KMS-11 (cell line): Measurements from ENCODE around the gene PRLR.

ENCODE experiments used
- H2AFZ ChIP-seq: fragments of 200-600 bp; sonication (generic); 2 replicates; pipeline ENCODE4 v1.6.1; 2016; ENCODE audit warnings: antibody characterized with exemption, mixed run types, low read depth
- H3K27ac ChIP-seq: fragments of 200-600 bp; sonication (generic); 2 replicates; pipeline ENCODE4 v1.6.1; 2016; ENCODE audit warnings: mild to moderate bottlenecking, mixed run types
- H3K27me3 ChIP-seq: fragments of 200-600 bp; sonication (generic); 2 replicates; pipeline ENCODE4 v1.6.1; 2017; ENCODE audit warnings: mild to moderate bottlenecking, low read depth, mixed run types, moderate library complexity; ENCODE audit not compliant: insufficient read depth
- H3K36me3 ChIP-seq: fragments of 200-600 bp; sonication (generic); 2 replicates; pipeline ENCODE4 v1.6.1; 2017; ENCODE audit warnings: mild to moderate bottlenecking, mixed run types; ENCODE audit not compliant: insufficient read depth
- H3K4me1 ChIP-seq: fragments of 200-600 bp; sonication (generic); 2 replicates; pipeline ENCODE4 v1.6.1; 2016; ENCODE audit warnings: mild to moderate bottlenecking, low read depth, mixed run types; ENCODE audit not compliant: poor library complexity, severe bottlenecking
- H3K4me2 ChIP-seq: fragments of 200-600 bp; sonication (generic); 2 replicates; pipeline ENCODE4 v1.7.0; 2016; ENCODE audit warnings: mild to moderate bottlenecking, mixed run types
- H3K4me3 ChIP-seq: fragments of 200-600 bp; sonication (generic); IDR thresholded peaks from 2 replicates; pipeline ENCODE4 v1.6.1; 2017; ENCODE audit warnings: low read depth, low read length, mixed read lengths; ENCODE audit not compliant: insufficient read depth
- H3K79me2 ChIP-seq: fragments of 200-600 bp; sonication (generic); 2 replicates; pipeline ENCODE4 v1.6.1; 2016; ENCODE audit warnings: low read depth, mixed run types; ENCODE audit not compliant: insufficient read depth
- H3K9ac ChIP-seq: fragments of 200-600 bp; sonication (generic); 2 replicates; pipeline ENCODE4 v1.6.1; 2016; ENCODE audit warnings: mild to moderate bottlenecking, mixed run types
- H4K20me1 ChIP-seq: fragments of 200-600 bp; sonication (generic); 2 replicates; pipeline ENCODE4 v1.6.1; 2016; ENCODE audit warnings: mild to moderate bottlenecking, mixed run types; ENCODE audit not compliant: insufficient read depth
- TF ChIP-seq, protein P1 (sequence below): fragments of 200-600 bp; sonication (generic); conservative IDR thresholded peaks from 2 replicates; pipeline ENCODE4 v1.6.1; 2017; ENCODE audit warnings: low read depth, mild to moderate bottlenecking, antibody characterized with exemption, low read length, moderate library complexity, mixed read lengths

The PRLR gene

DNA sequence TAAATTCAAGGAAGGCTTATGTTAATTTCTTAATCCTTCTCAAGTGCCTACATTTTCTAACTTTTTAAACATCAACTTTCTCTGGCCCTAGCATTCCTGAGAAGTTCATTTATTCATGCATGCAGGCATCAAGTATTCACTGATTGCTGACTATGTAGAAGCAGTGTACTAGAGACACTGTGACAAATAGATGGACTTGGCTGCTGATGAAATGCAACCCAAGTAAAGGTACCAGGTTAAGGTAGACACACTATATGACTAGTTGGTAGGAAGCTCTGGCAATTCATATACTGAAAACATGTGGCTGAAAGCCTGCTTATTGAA is 66.6 kb downstream of the PRLR start:
- Histone ChIP-seq H3K27me3 (no peaks in the 10 kb centered on the region), H3K79me2 (no peaks in the 10 kb centered on the region), H3K4me3 (no peak overlapping the region), H3K4me2 (no peak overlapping the region), H3K9ac (no peak overlapping the region), H3K36me3 (no peaks in the 10 kb centered on the region), H3K27ac (no peak overlapping the region), H2AFZ (no peak overlapping the region), H3K4me1 (no peaks in the 10 kb centered on the region), H4K20me1 (no peaks in the 10 kb centered on the region)
- TF ChIP-seq, protein P1, sequence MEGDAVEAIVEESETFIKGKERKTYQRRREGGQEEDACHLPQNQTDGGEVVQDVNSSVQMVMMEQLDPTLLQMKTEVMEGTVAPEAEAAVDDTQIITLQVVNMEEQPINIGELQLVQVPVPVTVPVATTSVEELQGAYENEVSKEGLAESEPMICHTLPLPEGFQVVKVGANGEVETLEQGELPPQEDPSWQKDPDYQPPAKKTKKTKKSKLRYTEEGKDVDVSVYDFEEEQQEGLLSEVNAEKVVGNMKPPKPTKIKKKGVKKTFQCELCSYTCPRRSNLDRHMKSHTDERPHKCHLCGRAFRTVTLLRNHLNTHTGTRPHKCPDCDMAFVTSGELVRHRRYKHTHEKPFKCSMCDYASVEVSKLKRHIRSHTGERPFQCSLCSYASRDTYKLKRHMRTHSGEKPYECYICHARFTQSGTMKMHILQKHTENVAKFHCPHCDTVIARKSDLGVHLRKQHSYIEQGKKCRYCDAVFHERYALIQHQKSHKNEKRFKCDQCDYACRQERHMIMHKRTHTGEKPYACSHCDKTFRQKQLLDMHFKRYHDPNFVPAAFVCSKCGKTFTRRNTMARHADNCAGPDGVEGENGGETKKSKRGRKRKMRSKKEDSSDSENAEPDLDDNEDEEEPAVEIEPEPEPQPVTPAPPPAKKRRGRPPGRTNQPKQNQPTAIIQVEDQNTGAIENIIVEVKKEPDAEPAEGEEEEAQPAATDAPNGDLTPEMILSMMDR, result no peak

DNA sequence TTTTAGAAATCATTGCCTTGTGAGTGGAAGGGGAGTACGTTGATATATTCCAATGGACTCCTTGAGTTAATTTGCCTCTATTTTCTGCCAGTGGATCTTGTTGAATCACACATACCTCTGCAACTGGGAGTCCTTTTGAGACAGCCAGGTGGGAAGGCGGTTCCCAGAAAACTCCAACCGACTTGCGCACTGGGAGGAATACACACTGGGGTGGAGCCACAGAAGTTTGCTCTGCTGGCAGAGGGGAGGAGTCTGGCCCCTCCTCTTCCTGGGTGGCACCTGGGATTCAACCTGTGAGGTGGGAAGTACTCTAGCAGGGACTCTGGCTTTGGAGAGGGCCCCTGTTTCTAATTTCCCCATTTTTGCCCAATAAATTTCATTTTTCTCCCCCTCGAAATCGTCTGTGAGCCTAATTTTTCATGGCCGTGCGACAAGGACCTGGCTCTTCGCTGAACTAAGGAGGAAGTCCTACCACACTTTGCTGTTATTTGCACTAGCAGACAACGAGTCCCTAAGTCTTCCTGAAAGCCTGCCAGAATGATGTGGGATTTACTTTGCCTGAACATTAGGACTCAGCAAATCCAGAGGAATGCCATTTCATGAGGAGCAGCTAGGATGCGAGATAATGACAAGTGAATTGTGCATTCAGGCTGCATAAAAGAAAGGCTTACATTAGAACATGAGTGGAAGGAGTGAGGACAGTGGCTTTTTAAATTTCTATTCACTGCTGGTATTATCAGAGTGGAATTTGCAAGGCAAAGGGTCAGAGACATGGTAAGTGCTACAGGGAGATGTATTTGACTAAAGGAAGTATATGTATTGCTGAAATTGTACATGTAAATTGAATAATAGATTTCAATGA is 67.2 kb downstream of the PRLR start:
- TF ChIP-seq, protein P1, result no peak
- Histone ChIP-seq H3K36me3 (no peaks in the 10 kb centered on the region), H3K27ac (no peak overlapping the region), H3K79me2 (no peaks in the 10 kb centered on the region), H3K4me2 (no peak overlapping the region), H4K20me1 (no peaks in the 10 kb centered on the region), H2AFZ (no peak overlapping the region), H3K27me3 (no peaks in the 10 kb centered on the region), H3K9ac (no peak overlapping the region), H3K4me3 (no peak overlapping the region), H3K4me1 (no peaks in the 10 kb centered on the region)

DNA sequence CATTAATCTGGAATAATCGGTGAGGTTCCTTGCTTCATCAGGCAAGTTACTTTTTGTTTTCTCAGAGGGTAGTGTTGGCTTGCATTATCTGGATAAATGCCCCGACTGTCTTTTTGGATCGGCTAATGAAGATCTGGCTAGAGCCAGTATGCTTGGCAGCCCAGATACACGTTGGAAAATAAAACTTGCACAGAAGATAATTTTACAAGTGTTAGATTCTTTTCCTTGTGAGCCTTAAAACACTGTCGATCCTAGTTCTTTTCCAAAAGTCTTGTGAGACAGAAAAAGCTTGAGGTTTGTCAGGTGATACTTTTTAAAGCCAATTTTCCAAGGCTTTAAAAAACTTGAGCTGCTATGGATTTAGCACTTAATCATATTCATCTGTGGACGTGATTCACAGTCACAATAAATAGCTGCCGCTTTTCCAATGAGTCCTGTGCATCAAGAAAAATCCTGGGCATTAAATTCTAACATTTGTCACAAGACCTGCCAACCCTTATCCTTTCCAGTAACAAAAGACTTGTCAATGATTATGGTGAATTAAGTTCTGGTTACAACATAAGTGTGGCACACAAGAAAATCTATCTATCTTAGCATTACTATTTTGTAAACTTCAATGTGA is 68.5 kb downstream of the PRLR start:
- Histone ChIP-seq H3K79me2 (no peaks in the 10 kb centered on the region), H4K20me1 (no peaks in the 10 kb centered on the region), H3K4me3 (no peak overlapping the region), H3K4me1 (no peaks in the 10 kb centered on the region), H3K27ac (no peak overlapping the region), H3K36me3 (no peaks in the 10 kb centered on the region), H2AFZ (no peak overlapping the region), H3K4me2 (no peak overlapping the region), H3K27me3 (no peaks in the 10 kb centered on the region), H3K9ac (no peak overlapping the region)
- TF ChIP-seq, protein P1, result no peak

DNA sequence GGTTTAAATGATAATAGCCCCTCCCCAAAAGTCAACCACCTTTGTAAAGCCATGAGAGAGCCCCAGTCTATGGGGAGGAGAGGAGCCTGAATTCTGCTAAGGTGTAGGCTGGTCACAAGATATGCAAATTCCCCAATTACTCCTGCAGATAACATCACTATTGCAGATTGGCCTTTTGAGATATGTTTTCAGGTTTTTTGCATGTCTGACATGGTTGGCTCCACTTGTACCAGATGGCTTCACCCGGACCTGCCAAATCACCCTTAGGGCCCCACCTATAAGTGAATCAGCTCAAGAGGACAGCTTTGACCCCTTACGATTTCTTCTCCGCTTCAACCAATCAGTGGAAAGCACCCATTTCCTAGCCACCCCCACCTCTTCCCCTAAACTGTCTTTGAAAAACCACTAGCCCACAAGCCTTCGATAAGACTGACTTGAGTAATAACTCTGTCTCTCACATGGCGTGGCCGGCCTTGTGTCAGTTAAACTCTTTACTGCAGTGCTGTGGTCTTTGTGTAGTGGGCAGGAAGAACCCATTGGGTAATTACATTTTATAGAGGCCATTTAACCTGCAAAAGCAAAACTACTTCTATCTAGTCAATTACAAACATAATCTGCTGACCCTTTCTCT is 69.7 kb downstream of the PRLR start:
- TF ChIP-seq, protein P1, result no peak

More for the DNA sequence above, 69.7 kb downstream of the PRLR start:
- no peak overlapping the region for H3K4me3 ChIP-seq
- no peak overlapping the region for H2AFZ ChIP-seq
- H3K27me3 ChIP-seq, result no peaks in the 10 kb centered on the region
- H3K27ac ChIP-seq, result no peak overlapping the region
- no peaks in the 10 kb centered on the region for H3K79me2 ChIP-seq
- no peaks in the 10 kb centered on the region for H3K36me3 ChIP-seq
- no peaks in the 10 kb centered on the region for H4K20me1 ChIP-seq
- H3K4me1 ChIP-seq, result no peaks in the 10 kb centered on the region
- no peak overlapping the region for H3K9ac ChIP-seq
- no peak overlapping the region for H3K4me2 ChIP-seq
